KG1 (cell line): Measurements from ENCODE around the gene TRIAP1.
"Not testable (repeated sequence)": the region's sequence is repeated elsewhere in the genome, so short reads cannot be mapped to it uniquely, and the experiment has no call there.

Source experiments
- DNase-seq: peaks from one replicate; lab custom pipeline; 2025; lab: John Stamatoyannopoulos, UW

Gene TRIAP1

GRCh38 chr12:120445911-120446843, at the start of gene TRIAP1, which contains the start of gene GATC:
Gene TRIAP1, minus strand, starts transcription at chr12:120446384. Its CDS starts 12 bp downstream, at chr12:120446372.
Gene GATC, plus strand, starts transcription at chr12:120446444. Its CDS starts 37 bp downstream, at chr12:120446481.
- DNase-seq = peak; percentile 83

GRCh38 chr12:120495186-120495730, 49.1 kb upstream of the TRIAP1 start:
- DNase-seq = no peak

GRCh38 chr12:120490833-120491512, 44.8 kb upstream of the TRIAP1 start:
- DNase-seq = no peak

GRCh38 chr12:120490325-120490724, 44.1 kb upstream of the TRIAP1 start:
- DNase-seq = no peak

- no peak for DNase-seq
Measured at GRCh38 chr12:120489018-120489417, 42.8 kb upstream of the TRIAP1 start.

- DNase-seq = no peak
Measured at GRCh38 chr12:120488057-120488640, 42.0 kb upstream of the TRIAP1 start.

GRCh38 chr12:120487552-120487951, 41.4 kb upstream of the TRIAP1 start:
- not testable (repeated sequence) for DNase-seq

GRCh38 chr12:120485961-120486881, 40.0 kb upstream of the TRIAP1 start:
- DNase-seq = no peak

- DNase-seq = no peak
Measured at GRCh38 chr12:120483621-120484020, 37.4 kb upstream of the TRIAP1 start.

- no peak for DNase-seq
Measured at GRCh38 chr12:120481022-120481767, 35.0 kb upstream of the TRIAP1 start.

GRCh38 chr12:120480211-120480610, 34.0 kb upstream of the TRIAP1 start:
- no peak for DNase-seq

GRCh38 chr12:120479458-120479857, 33.3 kb upstream of the TRIAP1 start:
- DNase-seq = no peak

GRCh38 chr12:120475643-120476042, 29.5 kb upstream of the TRIAP1 start:
- no peak for DNase-seq

GRCh38 chr12:120474616-120474960, 28.4 kb upstream of the TRIAP1 start:
- DNase-seq = no peak

GRCh38 chr12:120473807-120474615, 27.8 kb upstream of the TRIAP1 start:
- no peak for DNase-seq

- no peak for DNase-seq
Measured at GRCh38 chr12:120472521-120472920, 26.3 kb upstream of the TRIAP1 start.

GRCh38 chr12:120470150-120470784, 24.1 kb upstream of the TRIAP1 start:
- DNase-seq = no peak

- peak; percentile 97 for DNase-seq
Measured at GRCh38 chr12:120469450-120470149, 23.4 kb upstream of the TRIAP1 start, which contains the start of gene SRSF9. Gene SRSF9, minus strand, starts transcription at chr12:120469748. Its CDS starts 139 bp downstream, at chr12:120469609.
